ENCODE measurements around the gene GNB5. TPM values are rescaled to one million over a fixed set of nuclear protein-coding genes. Genes with fewer than 3 reads are reported as not detected.

GNB5 gene
- total and polyA plus RNA-seq, 12 donors, result 4.7 to 12.8 (median 7.6) TPM

- intact Hi-C loops (cut with DNase I), result no loop called here
- no peaks in the 10 kb centered on the region for H3K4me1 ChIP-seq
- no peaks in the 10 kb centered on the region for H3K9me3 ChIP-seq
- no peak overlapping the region for H3K4me3 ChIP-seq
- TF ChIP-seq CTCF (IDR thresholded peaks at IDR 0.05), result no peak
- no peaks in the 10 kb centered on the region for H3K27me3 ChIP-seq
- peaks cover 0 to 42% (median 21%) of the 10 kb centered on the region in 9 donors for H3K36me3 ChIP-seq
- WGBS, 2 donors, result 76 to 85% methylated on average over 2 of the region's 2 CpGs
- no peak overlapping the region for H3K27ac ChIP-seq
- ATAC-seq, result no peak
- DNase-seq, result no peak
Measured at GRCh38 chr15:52068004-52068615, 123.1 kb downstream of the GNB5 start.

GRCh38 chr15:52067545-52067926, 123.7 kb downstream of the GNB5 start:
- Histone ChIP-seq H3K27me3 (no peaks in the 10 kb centered on the region), H3K36me3 (peaks cover 0 to 47% (median 27%) of the 10 kb centered on the region in 9 donors), H3K27ac (no peak overlapping the region), H3K4me3 (no peak overlapping the region), H3K9me3 (no peaks in the 10 kb centered on the region), H3K4me1 (no peaks in the 10 kb centered on the region)
- no peak for DNase-seq
- no peak for ATAC-seq
- intact Hi-C loops (cut with DNase I), result no loop called here
- TF ChIP-seq CTCF (IDR thresholded peaks at IDR 0.05), result no peak

GRCh38 chr15:52066842-52067544, 124.2 kb downstream of the GNB5 start:
- DNase-seq (no peak), ATAC-seq (no peak)
- Histone ChIP-seq H3K36me3 (peaks cover 0 to 53% (median 28%) of the 10 kb centered on the region in 9 donors), H3K4me3 (no peak overlapping the region), H3K9me3 (no peaks in the 10 kb centered on the region), H3K4me1 (no peaks in the 10 kb centered on the region), H3K27ac (no peak overlapping the region), H3K27me3 (no peaks in the 10 kb centered on the region)
- TF ChIP-seq CTCF (IDR thresholded peaks at IDR 0.05), result no peak
- intact Hi-C loops (cut with DNase I), result no loop called here
- WGBS, 2 donors, result 78 to 86% methylated on average over 3 of the region's 3 CpGs

Other genes with a start within 250 kb of the GNB5 start
- 1 to 10 TPM; 6.6 to 9.1 (median 8.2) TPM for gene LEO1, start 219.6 kb downstream of the GNB5 start, total RNA-seq
- 1 to 10 TPM; 6.9 to 8.8 TPM for gene LEO1, start 219.6 kb downstream of the GNB5 start, polyA plus RNA-seq
- 10 to 100 TPM; 13.5 to 21.8 (median 18.1) TPM for gene MAPK6, start 172.2 kb downstream of the GNB5 start, total RNA-seq
- gene MAPK6, start 172.2 kb downstream of the GNB5 start, polyA plus RNA-seq, result 1 to 10 TPM; 4.2 to 7.9 TPM
- not detected for gene BCL2L10, start 78.6 kb downstream of the GNB5 start, total RNA-seq
- gene BCL2L10, start 78.6 kb downstream of the GNB5 start, polyA plus RNA-seq, result under 1 TPM in 1 of 2 donors, not detected in 1; 0.04 TPM
- 1 to 10 TPM in 9 of 10 donors, under 1 TPM in 1; 0.85 to 3.5 (median 2.3) TPM for gene MYO5C, start 104.4 kb upstream of the GNB5 start, total RNA-seq
- 1 to 10 TPM in 1 of 2 donors, under 1 TPM in 1; 0.75 to 1.8 TPM for gene MYO5C, start 104.4 kb upstream of the GNB5 start, polyA plus RNA-seq

All from heart right ventricle (tissue), 16 donors.